Prostate gland (tissue), 2 donors: Measurements from ENCODE around the gene SRRM3. TPM values are rescaled to one million over a fixed set of nuclear protein-coding genes. Genes with fewer than 3 reads are reported as not detected.

Experiments used
- DNase-seq: peaks from one replicate; pipeline ENCODE4 v3.0.0-alpha.2; 2019; ENCODE audit warnings: low spot score
- H3K27ac ChIP-seq, 2 donors: fragments of 200-600 bp; sonication (generic); 2 replicates each; pipeline ENCODE4 v1.5.1; 2017 to 2019
- H3K27me3 ChIP-seq: fragments of 200-600 bp; sonication (generic); replicated peaks from 2 replicates; pipeline ENCODE4 v1.5.1; 2019; ENCODE audit not compliant: insufficient read depth
- H3K36me3 ChIP-seq, 2 donors: fragments of 200-600 bp; sonication (generic); 1 replicate in 1 of 2; 2 replicates in 1 of 2; pipeline versions ENCODE4 v1.5.1 to v1.8.1; 2017 to 2019
- H3K4me1 ChIP-seq: fragments of 200-600 bp; sonication (generic); replicated peaks from 2 replicates; pipeline ENCODE4 v1.5.1; 2019
- H3K4me3 ChIP-seq, 2 donors: fragments of 200-600 bp; sonication (generic); 2 replicates each; pipeline ENCODE4 v1.5.1; 2017 to 2019
- H3K9me3 ChIP-seq: fragments of 200-600 bp; sonication (generic); 2 replicates; pipeline ENCODE4 v1.5.1; 2017
- CTCF ChIP-seq, 4 experiments: fragments of 200-600 bp in 2 of 4; fragments of 450-650 bp in 2 of 4; sonication (generic) in 2 of 4; IDR thresholded peaks; 1 replicate in 3 of 4; 2 replicates in 1 of 4; pipeline ENCODE4 v1.5.1; 2016 to 2019; ENCODE audit warnings: antibody characterized with exemption in 4 of 4, mild to moderate bottlenecking in 2 of 4, moderate library complexity in 2 of 4
- POLR2A ChIP-seq: fragments of 450-650 bp; IDR thresholded peaks from one replicate; pipeline ENCODE4 v1.6.1; 2016; ENCODE audit warnings: antibody characterized with exemption, mild to moderate bottlenecking
- POLR2AphosphoS5 ChIP-seq: sonication (generic); formaldehyde crosslinking; IDR thresholded peaks from one replicate; pipeline ENCODE4 v1.6.1; 2017; ENCODE audit warnings: antibody characterized with exemption
- WGBS: methylation state at CpG from one replicate; pipeline ENCODE4 v1.1.5; 2018; 5-methylcytosine and 5-hydroxymethylcytosine counted together
- intact Hi-C: fragments of 100-400 bp; cut with DNase I; formaldehyde crosslinking; loops from one replicate; pipeline ENCODE4 v1.14.2; 2022
- total RNA-seq, 2 donors: library from RNA; depleted of rRNA; stranded (reverse); fragments of >200 nt; gene quantifications; one replicate each; pipeline ENCODE4 v1.1.0, GENCODE V29; 2016

Gene SRRM3
- total RNA-seq, 2 donors from 2014 or later: 3.1 to 6.8 TPM

DNA sequence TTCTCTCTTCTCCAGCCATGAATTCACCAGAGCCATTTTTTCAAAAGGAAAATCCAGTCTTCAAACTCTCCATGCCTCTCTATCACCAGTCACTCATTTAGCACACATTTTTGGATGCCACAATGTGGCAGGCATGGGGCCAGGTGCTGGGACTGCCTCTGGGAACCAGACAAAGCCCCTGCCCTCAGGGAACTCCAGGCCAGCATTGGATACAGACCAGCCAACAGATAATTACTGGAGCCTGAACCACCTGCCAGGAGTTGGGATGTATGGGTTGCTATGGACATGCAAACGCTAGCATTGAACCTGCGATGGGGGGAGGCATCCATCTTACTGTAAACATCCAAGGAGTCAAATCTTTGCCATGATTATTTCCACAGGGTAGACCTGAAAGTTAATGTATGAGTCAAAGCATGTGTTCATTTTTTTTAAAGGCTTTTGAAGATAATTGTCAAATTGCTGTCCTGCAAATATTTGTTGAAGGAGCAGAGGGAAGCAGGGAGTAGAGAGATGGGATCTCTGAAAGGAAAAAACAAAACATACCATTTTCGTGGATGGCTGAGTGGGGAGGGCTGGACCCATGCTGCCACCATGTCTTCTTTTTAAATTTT is 43.2 kb downstream of the SRRM3 start:
- intact Hi-C loops: no loop called here
- Histone ChIP-seq H3K27ac (no peak overlapping the region), H3K27me3 (no peaks in the 10 kb centered on the region), H3K4me1 (peaks cover 3% of the 10 kb centered on the region), H3K36me3 (no peaks in the 10 kb centered on the region), H3K4me3 (no peak overlapping the region), H3K9me3 (no peaks in the 10 kb centered on the region)
- DNase-seq: no peak
- TF ChIP-seq POLR2A: no peak
- WGBS: 23% methylated on average over 3 of the region's 3 CpGs

- Histone ChIP-seq H3K9me3 (no peaks in the 10 kb centered on the region), H3K4me1 (peaks cover 3% of the 10 kb centered on the region), H3K27ac (no peak overlapping the region), H3K27me3 (no peaks in the 10 kb centered on the region), H3K36me3 (no peaks in the 10 kb centered on the region), H3K4me3 (no peak overlapping the region)
- 77% methylated on average over 5 of the region's 5 CpGs for WGBS
- intact Hi-C loops: no loop called here
- no peak for TF ChIP-seq POLR2A
- TF ChIP-seq CTCF (IDR thresholded peaks at IDR 0.05): no peak
- no peak for TF ChIP-seq POLR2AphosphoS5
- no peak for DNase-seq
These were observed 45.2 kb downstream of the SRRM3 start for GRCh38 chr7:76246804-76247389.

DNA sequence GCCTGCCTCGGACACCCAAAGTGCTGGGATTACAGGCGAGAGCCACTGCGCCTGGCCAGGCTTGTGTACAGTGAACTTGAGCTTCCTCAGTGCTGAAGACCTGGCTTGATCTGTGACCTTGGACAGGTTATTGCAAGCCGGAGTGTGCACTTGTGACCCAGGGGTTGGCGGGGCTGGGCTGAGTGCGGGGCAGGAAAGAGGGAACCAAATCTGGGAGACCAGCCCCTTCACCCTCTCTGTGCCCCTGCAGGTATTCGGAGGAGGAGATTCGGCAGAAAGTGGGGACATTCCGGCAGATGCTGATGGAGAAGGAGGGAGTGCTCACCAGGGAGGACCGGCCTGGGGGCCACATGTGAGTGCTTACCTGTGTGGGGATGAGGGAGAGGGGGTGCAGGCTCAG is 46.2 kb downstream of the SRRM3 start:
- no peak for TF ChIP-seq CTCF (IDR thresholded peaks at IDR 0.05)
- TF ChIP-seq POLR2AphosphoS5: no peak
- TF ChIP-seq POLR2A: no peak
- Histone ChIP-seq H3K36me3 (no peaks in the 10 kb centered on the region), H3K9me3 (no peaks in the 10 kb centered on the region), H3K27ac (no peak overlapping the region), H3K4me1 (peaks cover 3% of the 10 kb centered on the region), H3K4me3 (no peak overlapping the region), H3K27me3 (no peaks in the 10 kb centered on the region)
- intact Hi-C loops: no loop called here
- DNase-seq: no peak
- WGBS: 93% methylated on average over 10 of the region's 10 CpGs

DNA sequence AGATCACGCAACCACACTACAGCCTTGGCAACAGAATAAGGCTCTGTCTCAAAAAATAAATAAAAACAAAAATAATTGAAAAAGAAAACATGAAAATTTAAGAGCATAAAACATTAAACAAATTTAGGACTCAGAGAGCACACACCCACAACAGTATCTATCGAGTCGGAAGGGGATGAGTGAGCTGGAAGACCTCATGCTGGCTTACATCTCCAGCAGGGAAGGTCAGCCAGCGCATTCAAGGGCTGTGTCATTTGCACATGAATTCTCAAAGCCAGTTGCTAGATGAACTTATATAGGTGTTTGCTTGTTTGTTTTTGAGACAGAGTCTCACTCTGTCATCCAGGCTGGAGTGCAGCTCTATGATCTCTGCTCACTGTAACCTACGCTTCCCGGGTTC is 50.3 kb downstream of the SRRM3 start:
- 92% methylated on average over 6 of the region's 6 CpGs for WGBS
- TF ChIP-seq POLR2AphosphoS5 (no peak), CTCF (IDR thresholded peaks at IDR 0.05) (no peak), POLR2A (no peak)

DNA sequence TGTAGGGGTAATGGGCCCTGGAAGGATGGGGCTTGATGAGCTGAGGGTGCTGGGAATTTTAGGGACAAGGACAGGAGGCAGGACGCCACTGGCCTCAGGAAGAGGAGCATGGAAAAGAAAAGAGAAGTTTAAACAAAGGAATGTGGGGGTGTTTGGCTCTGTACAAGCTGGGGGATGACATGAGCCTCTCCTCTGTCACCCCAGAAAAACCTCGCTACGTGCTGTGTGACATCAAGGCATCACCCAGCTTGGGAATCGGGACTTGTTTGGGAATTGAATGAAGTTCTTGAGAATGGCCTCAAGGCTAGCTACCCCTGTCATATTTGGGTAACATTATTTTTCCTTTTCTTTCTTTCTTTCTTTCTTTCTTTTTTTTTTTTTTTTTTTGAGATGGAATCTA is 53.1 kb downstream of the SRRM3 start:
- H3K27me3 ChIP-seq: no peaks in the 10 kb centered on the region
- peaks cover under 1% of the 10 kb centered on the region for H3K4me1 ChIP-seq
- no peak for TF ChIP-seq POLR2AphosphoS5
- no peak for TF ChIP-seq POLR2A
- no peak for TF ChIP-seq CTCF (IDR thresholded peaks at IDR 0.05)
- DNase-seq: no peak
- 85% methylated on average over 4 of the region's 4 CpGs for WGBS
- no peaks in the 10 kb centered on the region for H3K9me3 ChIP-seq
- intact Hi-C loops: no loop called here
- no peak overlapping the region for H3K27ac ChIP-seq
- no peaks in the 10 kb centered on the region for H3K36me3 ChIP-seq
- H3K4me3 ChIP-seq: no peak overlapping the region

More for the DNA sequence above, 50.3 kb downstream of the SRRM3 start:
- Histone ChIP-seq H3K4me1 (peaks cover 3% of the 10 kb centered on the region), H3K27ac (no peak overlapping the region), H3K36me3 (no peaks in the 10 kb centered on the region), H3K9me3 (no peaks in the 10 kb centered on the region), H3K4me3 (no peak overlapping the region), H3K27me3 (no peaks in the 10 kb centered on the region)
- intact Hi-C loops: no loop called here
- no peak for DNase-seq
